CD4-positive, alpha-beta T cell treated with Interleukin-1 beta for 1 hour (primary cell): ENCODE data around the gene TBC1D30.
A peak's percentile ranks its signal among the peaks of the same experiment; 100 is the strongest.

ENCODE experiments used
- DNase-seq, 2 donors: peaks; one replicate each; pipeline ENCODE4 v3.0.0-alpha.2; 2020 to 2022

Gene TBC1D30

DNA sequence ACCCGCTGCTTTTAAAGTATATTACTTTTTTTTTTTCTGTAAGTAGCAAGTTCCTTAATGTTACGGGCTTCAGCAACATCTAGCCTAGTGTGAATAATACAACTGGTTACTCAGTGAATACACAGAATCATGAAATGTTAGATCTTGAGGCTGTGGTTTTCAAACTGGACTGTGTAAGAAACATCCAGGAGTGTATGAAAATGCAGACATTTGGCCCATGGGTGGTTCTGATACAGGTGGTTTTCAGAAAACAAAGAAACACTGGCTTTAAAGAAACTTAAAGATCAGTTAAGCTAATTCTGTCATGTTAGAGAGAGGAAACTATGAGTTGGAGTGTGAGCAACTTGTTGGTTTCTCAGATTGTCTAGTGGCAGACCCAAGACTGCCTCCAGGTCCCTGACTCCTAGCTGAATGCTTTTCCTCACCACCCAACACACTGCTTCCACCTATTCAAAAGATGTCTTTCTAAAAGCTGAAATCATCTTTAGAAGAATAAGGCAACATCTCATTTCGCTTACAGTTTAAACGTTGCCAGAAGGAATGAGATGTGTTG, 36.1 kb downstream of the TBC1D30 start:
- no peak for DNase-seq

DNA sequence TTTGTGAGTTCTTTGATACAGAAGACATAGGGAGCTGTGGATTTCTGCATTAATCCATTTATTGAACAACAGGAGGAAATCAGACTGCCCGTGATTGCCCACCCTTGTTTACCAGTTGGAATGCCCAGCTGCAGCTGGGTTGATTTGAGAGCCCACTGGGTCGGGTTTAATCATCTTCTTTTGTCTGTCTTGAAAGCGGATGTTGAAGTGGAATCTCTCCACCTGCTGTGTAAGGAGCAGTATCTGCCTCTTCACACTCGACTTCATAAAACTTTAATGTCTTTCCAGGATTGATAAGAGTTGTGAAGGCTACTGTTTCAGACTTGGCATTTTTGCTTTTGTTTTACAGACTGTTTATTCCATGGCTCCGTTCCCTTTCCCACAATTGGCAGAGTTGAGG, 39.9 kb downstream of the TBC1D30 start:
- no peak for DNase-seq

DNA sequence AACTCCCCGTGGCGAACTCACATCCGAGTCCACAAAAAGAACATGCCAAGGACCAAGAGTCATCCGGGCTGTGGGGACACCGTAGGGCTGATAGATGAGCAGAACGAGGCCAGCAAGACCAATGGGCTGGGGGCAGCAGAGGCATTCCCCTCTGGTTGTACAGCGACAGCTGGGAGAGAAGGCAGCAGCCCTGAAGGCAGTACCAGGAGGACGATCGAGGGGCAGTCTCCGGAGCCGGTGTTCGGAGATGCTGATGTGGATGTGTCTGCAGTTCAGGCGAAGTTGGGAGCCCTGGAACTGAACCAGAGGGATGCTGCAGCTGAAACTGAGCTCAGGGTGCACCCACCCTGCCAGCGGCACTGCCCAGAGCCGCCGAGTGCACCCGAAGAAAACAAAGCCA, 50.7 kb downstream of the TBC1D30 start:
- no peak for DNase-seq

- DNase-seq = no peak
Measured at GRCh38 chr12:64876388-64877071, 52.1 kb downstream of the TBC1D30 start.

GRCh38 chr12:64877363-64878004, 53.0 kb downstream of the TBC1D30 start:
- DNase-seq = no peak

- DNase-seq = no peak
Measured at GRCh38 chr12:64882687-64883086, 58.2 kb downstream of the TBC1D30 start.

GRCh38 chr12:64883264-64884163, 59.1 kb downstream of the TBC1D30 start:
- no peak for DNase-seq

DNA sequence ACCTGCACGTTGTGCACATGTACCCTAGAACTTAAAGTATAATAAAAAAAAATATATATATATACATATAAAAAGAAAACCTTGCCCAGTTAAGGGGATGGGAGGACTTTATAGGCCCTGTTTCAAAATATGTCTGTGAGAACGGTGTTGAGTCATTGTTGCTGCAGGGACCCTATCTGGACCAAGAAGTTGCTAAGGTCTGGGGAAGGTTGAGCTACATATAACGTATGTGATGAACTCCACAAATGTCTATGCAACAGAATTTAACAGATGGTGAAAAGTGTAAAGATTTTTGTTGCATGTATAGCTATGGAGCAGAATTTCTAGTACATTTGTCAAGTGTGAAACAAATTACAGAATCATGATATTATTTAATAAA, 59.7 kb downstream of the TBC1D30 start:
- no peak for DNase-seq

- DNase-seq = no peak
Measured at GRCh38 chr12:64884728-64885127, 60.3 kb downstream of the TBC1D30 start.

- no peak for DNase-seq
Measured at GRCh38 chr12:64889434-64890216, 65.2 kb downstream of the TBC1D30 start.

- DNase-seq = peak in 1 of 2 donors; percentile 52
Measured at GRCh38 chr12:64890873-64891468, 66.5 kb downstream of the TBC1D30 start.

DNA sequence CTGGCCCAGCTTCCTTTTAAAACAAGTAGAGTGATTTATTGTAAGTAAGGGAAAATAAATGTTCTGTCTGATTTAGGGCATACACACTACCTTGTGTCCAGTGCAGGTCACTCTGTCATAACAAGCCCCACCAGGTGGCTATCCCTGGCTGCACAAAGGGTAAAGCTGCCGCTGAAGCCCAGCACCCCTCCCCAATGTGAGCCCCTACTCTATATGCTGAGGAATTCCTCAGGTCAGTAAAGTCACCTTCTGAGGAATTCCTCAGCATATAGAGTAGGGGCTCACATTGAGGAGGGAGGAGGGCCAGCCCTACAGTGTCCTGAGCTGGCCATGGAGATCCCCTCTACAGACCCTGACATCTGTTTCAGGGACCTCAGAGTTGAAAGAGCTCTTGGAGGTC, 67.2 kb downstream of the TBC1D30 start:
- DNase-seq = no peak

GRCh38 chr12:64892561-64892960, 68.1 kb downstream of the TBC1D30 start:
- DNase-seq = no peak

DNA sequence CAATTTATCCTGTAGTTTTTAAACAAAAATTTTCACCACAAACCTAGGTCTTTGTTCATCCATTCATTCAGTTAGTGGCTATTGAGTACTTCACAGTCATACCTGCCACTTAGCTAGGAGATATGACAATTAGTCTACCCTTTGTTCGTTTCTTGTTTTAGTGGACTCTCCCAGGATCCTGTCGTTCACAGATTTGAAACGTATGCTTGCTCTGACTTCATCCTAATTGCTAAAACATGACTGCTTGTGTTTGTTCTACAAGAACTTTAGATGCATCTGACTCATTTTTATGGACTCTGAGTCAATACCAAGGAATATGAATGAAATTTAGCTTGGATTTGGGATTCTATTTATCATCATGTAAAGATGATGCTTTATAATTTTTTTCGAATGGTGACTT, 69.5 kb downstream of the TBC1D30 start:
- no peak for DNase-seq

- DNase-seq = no peak
Measured at GRCh38 chr12:64894827-64895475, 70.5 kb downstream of the TBC1D30 start.

GRCh38 chr12:64895526-64895925, 71.1 kb downstream of the TBC1D30 start:
- no peak for DNase-seq

DNA sequence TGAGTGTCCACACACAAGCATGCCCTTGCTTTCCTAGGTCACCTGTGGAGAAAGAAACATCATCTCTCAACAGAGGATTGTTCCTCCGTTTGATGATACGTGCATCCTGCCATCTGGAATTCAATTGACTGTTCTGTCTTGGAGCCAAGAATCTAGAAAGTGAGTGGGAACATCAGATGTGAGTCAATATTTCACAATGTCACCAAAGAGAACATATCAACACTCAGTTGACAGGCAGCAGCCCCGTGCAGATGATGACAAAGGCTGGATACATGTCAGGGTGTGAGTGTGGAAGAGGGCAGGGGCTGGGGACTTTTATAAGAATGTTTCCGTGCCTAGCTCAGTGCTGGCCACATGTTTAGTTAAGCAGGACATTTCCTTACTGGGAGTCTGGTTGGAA, 76.1 kb downstream of the TBC1D30 start:
- DNase-seq = no peak

DNA sequence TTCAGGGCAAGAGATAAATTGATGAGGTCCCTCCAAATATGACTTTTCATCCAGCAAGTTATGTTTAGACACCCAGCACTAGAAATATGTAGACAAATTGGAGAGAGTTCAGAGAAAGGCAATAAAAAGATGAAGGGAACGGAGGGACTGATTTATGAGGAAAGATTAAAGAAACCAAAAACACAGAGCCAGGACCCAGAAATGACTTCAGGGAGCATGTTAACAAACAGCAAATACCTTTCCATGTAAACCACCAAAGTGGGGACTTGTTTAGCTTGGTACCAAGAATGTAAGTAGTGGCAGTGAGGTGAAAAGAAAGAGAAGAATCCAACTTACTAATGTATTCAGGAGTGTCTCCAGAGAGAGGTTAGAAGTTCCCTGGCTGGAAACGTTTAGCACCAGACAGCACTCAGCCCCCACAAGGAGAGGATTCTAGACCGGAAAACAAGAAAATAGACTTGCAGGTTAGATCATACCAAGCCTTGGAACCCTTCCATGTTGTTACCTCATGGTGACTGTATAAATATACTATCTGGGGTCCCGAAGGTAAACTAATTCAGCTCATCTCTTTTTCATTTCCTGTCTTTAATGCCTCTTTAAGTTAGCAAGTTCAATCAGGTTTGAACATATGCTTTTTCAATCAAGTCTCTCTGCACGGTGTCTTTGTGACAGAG, 79.2 kb downstream of the TBC1D30 start:
- DNase-seq = no peak

DNA sequence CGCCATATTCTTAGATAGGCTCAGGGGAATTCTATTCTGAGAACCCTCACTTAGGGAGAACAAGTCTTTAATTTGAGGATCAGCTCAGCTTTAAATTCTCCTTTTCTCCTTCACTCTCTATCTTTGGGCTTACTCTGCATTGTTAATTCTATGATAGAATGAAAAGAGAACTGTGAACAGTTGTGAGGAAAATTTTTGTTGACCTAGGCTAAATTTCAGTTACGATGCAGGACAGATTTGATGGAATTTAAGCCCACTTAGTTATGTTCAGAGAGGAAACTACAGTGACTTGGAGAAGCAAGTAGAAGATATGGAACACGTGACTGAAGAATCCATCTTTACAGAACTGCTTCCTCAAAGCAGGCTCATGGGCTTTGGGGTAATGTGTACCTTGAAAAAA, 82.7 kb downstream of the TBC1D30 start:
- DNase-seq = no peak

DNA sequence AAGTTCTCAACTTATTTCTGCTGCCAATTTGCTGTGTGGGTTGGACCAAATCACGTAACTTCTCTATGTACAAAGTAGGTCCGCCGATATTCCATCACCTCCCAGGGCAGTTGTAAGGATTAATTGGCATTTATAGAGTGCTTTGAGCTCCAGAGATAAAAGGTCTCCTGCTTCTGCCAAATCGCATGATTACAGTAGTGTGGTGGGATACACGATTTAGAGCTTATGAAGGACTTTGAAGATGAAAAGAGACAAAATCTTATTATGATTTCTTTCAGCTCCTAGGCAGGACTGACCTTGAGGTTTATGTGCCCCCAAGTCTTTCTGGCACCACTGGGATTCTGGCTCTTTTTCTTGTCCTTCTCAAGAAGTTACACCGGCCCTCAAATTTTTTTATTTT, 84.7 kb downstream of the TBC1D30 start:
- no peak for DNase-seq

GRCh38 chr12:64911081-64911480, 86.6 kb downstream of the TBC1D30 start:
- no peak for DNase-seq
